HG02938 (cell line): ENCODE data around the gene YWHAH.

Experiments
- ATAC-seq: cut with Tn5 transposase; IDR thresholded peaks from one replicate; pipeline ENCODE4 v1.9.1; 2021; ENCODE audit warnings: mild to moderate bottlenecking, moderate library complexity; ENCODE audit not compliant: unreplicated experiment

YWHAH gene

GRCh38 chr22:31947296-31947695 lies 3.0 kb downstream of the YWHAH start:
- ATAC-seq = no peak

GRCh38 chr22:31948002-31948401 lies 3.7 kb downstream of the YWHAH start:
- no peak for ATAC-seq

DNA sequence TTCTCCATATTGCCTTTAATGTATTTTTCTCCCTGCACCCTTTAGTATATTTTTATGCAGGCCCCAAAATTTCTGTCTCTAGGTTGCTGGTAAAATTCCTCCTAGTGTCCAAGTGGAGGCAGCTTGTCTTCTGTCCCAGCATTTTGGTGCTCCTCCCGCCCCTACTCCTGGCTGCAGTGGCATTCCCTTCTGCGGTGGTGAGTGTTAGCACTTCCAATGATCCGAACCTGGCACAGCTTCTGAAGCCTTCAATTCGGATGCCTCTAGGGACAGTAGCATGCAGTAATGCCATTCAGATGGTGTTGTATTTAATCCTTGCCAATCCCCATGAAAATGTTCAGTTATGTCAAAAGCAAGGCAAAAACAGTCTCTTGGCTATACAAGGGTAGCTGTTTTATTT lies 5.9 kb downstream of the YWHAH start:
- no peak for ATAC-seq

DNA sequence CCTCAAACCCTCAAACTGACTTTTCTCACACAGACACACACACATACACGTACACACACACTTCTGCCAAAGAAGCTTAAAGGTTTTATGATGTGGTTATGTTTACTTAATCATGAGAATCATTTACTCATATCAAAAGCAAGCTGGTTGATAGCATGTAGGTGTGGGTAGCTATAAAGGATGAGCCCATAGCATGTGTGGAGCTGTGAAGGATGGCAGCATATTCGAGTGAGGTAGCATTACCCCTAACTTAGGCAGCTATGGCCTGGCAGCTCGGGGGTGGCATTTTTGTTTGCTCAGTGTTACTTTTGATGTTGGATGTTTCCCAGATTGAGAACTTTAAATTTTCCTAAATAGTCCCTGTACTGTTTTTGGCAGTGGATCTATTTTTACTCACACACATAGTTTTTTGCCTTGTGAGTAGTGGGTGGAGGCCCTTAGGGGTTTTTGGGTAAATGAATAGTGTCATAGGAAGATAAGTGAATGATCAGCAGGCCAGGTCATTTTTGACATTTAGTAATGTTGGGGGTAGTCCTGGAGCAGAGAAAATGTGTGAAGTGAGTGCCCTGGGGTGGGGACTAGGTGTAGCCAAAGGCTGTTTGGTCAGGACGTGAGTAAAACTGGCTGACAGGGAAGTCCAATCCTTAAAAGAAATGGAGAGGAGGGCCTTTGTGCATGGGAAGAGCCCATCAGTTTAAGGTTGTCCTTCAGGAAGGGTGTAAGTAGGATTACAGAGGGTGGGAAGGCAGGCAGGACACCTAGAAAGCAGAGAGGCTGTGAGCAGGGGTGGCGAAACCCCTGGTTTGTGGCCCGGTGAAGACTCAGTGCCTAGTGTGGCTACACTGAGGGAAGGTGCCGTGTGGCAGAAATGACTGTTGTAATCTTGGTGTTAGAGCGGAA lies 7.1 kb downstream of the YWHAH start:
- no peak for ATAC-seq

DNA sequence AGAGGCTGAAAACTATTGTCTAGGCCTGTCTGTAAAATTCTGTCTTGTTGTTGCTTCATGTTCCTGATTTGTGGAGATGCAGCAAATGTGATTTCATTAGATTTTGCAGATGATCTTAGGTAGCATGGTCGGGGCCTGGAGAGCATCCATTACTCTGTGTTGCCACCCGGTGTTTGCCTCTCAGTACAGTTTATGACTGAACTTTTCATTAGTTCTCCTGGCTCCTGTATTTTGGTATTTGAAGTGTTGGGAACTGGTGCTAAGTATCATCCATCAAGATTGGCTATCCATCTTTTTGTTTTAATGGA lies 7.7 kb downstream of the YWHAH start:
- no peak for ATAC-seq

DNA sequence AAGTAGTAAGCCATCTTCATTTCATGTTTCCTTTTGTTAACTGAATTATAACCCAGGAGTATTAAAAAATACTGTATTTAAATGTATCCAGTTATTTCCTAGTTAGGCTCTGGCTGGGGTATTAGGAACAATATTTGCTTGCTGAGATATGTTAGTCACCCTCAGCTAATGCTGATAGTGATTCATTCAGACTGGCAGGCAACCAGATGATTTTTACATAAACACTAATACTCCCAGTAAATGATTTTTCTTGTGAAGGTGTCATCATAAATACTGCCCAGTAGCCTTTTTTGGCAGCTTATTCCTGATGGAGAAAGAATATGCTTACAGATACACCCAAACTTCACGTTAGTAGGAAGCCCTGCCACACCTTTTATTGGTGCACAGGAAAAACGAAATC lies 8.1 kb downstream of the YWHAH start:
- ATAC-seq = no peak

GRCh38 chr22:31953261-31953660 lies 8.9 kb downstream of the YWHAH start:
- no peak for ATAC-seq

DNA sequence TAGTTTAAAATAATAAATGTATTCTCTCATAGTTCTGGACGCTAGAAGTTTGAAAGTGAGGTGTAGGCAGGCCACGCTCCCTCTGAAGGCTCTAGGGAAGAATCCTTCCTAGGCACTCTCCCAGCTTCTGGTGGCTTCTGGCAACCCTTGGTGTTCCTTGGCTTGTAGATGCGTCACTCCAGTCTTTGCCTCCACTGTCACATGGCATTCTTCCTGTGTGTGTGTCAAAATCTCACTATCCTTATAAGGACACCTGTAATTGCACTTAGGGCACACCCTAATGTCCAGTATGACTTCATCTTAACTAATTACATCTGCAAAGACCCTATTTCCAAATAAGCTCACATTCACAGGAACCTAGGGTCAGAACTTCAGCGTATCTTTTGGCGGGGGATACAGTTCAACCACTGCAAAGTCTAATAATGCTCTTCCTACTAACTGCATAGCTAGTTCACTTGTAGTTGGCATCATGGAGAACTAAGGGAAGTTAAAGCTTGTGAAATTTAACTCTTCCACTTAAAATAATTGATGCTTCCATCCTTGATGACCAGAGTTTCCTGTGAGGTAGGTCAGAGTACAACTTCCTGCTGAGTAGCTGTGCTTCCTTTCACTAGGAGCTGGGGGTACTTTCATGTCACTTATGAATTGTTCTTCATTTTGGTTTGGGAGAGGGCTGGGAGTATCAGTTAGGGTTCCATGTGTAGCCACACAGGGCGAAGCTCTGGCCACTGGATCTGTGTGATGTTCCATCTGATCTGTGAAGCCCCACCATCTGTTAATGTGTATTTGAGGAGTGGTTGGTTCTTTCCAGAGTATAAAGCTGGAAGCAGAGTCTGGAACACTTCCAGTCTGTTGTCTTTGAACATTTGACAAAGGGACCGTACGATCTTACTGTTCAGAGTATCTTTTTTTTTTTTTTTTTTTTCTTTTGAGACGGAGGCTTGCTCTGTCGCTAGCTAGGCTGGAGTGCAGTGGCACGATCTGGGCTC lies 10.5 kb downstream of the YWHAH start:
- no peak for ATAC-seq

DNA sequence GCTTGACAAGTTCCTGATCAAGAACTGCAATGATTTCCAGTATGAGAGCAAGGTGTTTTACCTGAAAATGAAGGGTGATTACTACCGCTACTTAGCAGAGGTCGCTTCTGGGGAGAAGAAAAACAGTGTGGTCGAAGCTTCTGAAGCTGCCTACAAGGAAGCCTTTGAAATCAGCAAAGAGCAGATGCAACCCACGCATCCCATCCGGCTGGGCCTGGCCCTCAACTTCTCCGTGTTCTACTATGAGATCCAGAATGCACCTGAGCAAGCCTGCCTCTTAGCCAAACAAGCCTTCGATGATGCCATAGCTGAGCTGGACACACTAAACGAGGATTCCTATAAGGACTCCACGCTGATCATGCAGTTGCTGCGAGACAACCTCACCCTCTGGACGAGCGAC lies 12.0 kb downstream of the YWHAH start:
- no peak for ATAC-seq

GRCh38 chr22:31957970-31958594 lies 13.7 kb downstream of the YWHAH start:
- ATAC-seq = no peak

GRCh38 chr22:31958625-31959239 lies 14.4 kb downstream of the YWHAH start:
- no peak for ATAC-seq

- no peak for ATAC-seq
Observed at GRCh38 chr22:31960767-31961166, 16.4 kb downstream of the YWHAH start.

GRCh38 chr22:31962387-31963125 lies 18.2 kb downstream of the YWHAH start:
- no peak for ATAC-seq

DNA sequence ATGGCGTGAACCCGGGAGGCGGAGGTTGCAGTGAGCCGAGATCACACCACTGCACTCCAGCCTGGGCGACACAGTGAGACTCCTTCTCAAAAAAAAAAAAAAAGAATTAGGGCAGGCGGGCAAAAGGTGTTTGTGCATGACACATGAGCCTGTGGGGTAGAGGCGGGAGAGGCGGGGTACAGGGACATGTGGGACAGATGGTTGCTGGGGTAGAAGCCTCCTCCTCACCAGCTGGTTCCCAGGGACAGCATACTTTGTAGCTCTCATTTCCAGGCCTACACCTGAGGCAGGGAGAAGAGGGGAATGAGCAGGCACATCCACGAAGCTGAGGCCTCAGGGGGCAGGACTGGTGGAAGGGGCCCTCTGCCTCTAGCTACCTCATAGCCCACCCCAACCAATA lies 23.7 kb downstream of the YWHAH start:
- ATAC-seq = no peak

GRCh38 chr22:31969789-31970489 lies 25.6 kb downstream of the YWHAH start:
- peak; percentile 34 for ATAC-seq

GRCh38 chr22:31970490-31971444 lies 26.4 kb downstream of the YWHAH start:
- ATAC-seq = peak; percentile 56

- ATAC-seq = no peak
Observed at GRCh38 chr22:31972180-31972579, 27.8 kb downstream of the YWHAH start.

- ATAC-seq = no peak
Observed at GRCh38 chr22:31973739-31974138, 29.4 kb downstream of the YWHAH start.
